Stimulated activated naive CD8-positive, alpha-beta T cell treated with anti-CD3 and anti-CD28 coated beads, Interleukin-15, Interleukin-2, amounts not matched to agents 100 ng/mL and 50 ng/mL, for 24 hours (primary cell): ENCODE data around the gene TET2.
A peak's percentile ranks its signal among the peaks of the same experiment; 100 is the strongest.

Experiments
- H3K27ac Mint-ChIP-seq: one replicate; pipeline ENCODE4 v1.8.0; 2021; ENCODE audit warnings: mild to moderate bottlenecking, mixed read lengths
- H3K27me3 Mint-ChIP-seq: one replicate; pipeline ENCODE4 v1.8.0; 2021; ENCODE audit warnings: mixed read lengths
- H3K36me3 Mint-ChIP-seq: one replicate; pipeline ENCODE4 v1.8.0; 2021; ENCODE audit warnings: low read depth, mixed read lengths
- H3K4me1 Mint-ChIP-seq: one replicate; pipeline ENCODE4 v1.8.0; 2021; ENCODE audit warnings: low read depth, mixed read lengths
- H3K4me3 Mint-ChIP-seq: one replicate; pipeline ENCODE4 v1.8.0; 2021; ENCODE audit warnings: mild to moderate bottlenecking, mixed read lengths
- H3K9me3 Mint-ChIP-seq: one replicate; pipeline ENCODE4 v1.8.0; 2021; ENCODE audit warnings: mixed read lengths

Gene TET2

DNA sequence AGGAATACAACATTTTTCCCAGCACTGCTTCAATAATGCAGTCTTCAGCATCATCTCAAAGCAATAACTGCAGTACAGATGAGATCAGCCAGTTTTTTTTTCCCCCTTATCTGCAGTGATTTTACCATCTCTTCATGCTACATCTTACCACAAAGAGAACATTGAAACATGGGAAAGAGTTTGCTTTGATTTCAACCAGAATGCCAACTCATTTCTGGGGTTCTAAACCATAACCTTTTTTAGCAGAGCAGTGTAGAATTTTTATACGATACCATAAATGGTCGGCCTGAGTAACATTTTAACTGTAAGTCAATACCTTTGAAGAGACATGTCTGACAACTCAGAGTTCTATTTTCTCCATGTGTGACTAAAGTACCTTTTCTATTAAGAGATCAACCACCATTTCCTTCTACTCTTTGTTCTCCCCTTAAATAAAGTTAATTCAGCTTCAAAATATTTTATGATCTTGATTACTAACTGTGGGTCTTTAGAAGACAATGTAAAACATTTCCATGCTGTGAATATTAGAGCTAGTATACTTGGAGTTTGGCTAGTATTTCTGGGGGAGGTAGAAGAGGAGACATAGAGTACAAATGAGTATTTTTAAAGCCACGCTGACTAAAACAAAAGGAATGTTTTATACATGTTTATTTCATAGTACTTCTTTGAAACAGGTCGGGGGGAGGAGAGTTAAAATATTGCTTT lies 69.1 kb downstream of the TET2 start:
- Mint-ChIP-seq H3K4me3 (peak overlapping the region; percentile 5), H3K36me3 (peaks cover 62% of the 10 kb centered on the region), H3K4me1 (peaks cover 30% of the 10 kb centered on the region), H3K9me3 (no peaks in the 10 kb centered on the region), H3K27me3 (no peaks in the 10 kb centered on the region), H3K27ac (peak overlapping the region; percentile 67)

DNA sequence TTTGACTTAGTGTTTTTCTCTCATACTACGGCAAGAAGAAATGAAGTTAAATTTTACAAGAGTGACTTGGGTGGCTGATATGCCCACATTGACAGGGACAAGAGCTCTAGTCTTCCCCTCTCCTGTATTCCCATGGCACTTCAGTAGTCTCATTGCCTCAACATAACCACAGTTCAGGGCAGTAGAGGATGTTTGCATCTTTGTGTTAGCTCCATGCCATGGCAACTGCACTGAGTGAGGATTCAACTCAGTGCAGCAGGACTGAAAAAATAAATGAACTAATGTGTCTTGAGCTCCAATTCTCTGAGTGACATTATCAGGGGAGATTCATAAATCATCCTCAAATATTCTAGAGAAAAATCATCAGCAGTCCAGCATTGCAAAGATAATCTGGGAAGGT lies 78.8 kb downstream of the TET2 start:
- Mint-ChIP-seq H3K9me3 (no peaks in the 10 kb centered on the region), H3K4me3 (no peak overlapping the region), H3K27ac (no peak overlapping the region), H3K36me3 (peaks cover 13% of the 10 kb centered on the region), H3K4me1 (peaks cover 10% of the 10 kb centered on the region), H3K27me3 (no peaks in the 10 kb centered on the region)

DNA sequence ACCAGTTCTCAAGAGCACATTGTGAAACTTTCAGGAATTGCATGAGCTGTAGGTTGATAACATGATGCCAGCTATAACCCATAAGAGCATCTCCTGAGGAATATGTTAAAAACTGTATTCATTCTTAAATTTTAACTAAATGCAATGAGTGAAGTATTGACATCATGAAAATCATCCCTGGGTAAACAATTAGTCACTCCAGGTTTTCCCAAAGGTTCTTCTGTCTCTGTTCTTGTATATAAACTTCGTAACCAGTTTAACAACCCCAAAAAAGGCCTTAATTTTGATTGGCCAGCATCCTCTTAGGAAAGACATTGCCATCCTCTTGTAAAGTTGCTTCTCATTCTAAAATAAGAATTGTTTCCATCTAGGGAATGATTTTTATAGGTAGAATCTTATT lies 80.4 kb downstream of the TET2 start:
- Mint-ChIP-seq H3K4me1 (peaks cover 10% of the 10 kb centered on the region), H3K4me3 (no peak overlapping the region), H3K36me3 (peaks cover 9% of the 10 kb centered on the region), H3K27me3 (no peaks in the 10 kb centered on the region), H3K27ac (no peak overlapping the region), H3K9me3 (no peaks in the 10 kb centered on the region)

DNA sequence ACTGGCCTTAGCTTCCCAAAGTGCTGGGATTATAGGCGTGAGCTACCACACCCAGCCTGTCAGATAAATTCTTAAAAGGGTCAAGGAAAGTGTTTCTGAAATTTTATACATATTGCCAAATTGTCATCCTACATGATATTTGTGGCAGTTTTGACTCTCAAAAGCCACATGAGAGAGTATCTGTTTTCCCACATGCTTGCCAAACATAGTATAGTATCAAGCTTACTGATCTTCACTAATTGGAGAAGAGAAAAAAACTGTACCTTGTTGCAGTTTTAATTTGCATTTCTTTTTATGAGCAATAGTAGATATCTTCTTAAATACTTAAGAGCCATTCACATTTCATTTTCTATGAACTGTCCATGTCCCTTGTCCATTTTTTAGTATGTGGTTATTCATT lies 83.6 kb downstream of the TET2 start:
- no peaks in the 10 kb centered on the region for H3K27me3 Mint-ChIP-seq
- H3K4me1 Mint-ChIP-seq, result peaks cover 12% of the 10 kb centered on the region

DNA sequence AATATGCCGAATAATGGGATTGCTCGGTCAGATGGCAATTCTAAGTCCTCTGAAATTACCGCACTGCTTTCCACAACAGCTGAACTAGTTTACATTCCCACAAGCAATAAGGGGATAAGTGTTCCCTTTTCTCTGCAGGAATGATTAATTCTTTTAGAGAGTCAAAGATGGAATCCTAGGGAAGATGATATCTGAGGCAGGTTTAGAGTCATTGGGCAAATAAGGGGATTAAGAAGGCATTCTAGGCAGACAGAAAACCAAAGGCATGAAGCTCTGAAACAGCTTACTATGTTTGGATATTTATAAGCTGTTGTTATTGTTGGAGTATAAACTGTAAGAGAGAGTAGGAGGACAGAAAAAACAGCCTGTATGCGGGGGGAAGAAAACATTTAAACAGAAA lies 85.7 kb downstream of the TET2 start:
- Mint-ChIP-seq H3K4me1 (peaks cover 24% of the 10 kb centered on the region), H3K27me3 (no peaks in the 10 kb centered on the region), H3K27ac (no peak overlapping the region), H3K4me3 (no peak overlapping the region), H3K36me3 (peaks cover 51% of the 10 kb centered on the region), H3K9me3 (no peaks in the 10 kb centered on the region)

More for the DNA sequence above, 83.6 kb downstream of the TET2 start:
- no peak overlapping the region for H3K4me3 Mint-ChIP-seq
- no peaks in the 10 kb centered on the region for H3K9me3 Mint-ChIP-seq
- peaks cover 32% of the 10 kb centered on the region for H3K36me3 Mint-ChIP-seq
- H3K27ac Mint-ChIP-seq, result no peak overlapping the region

DNA sequence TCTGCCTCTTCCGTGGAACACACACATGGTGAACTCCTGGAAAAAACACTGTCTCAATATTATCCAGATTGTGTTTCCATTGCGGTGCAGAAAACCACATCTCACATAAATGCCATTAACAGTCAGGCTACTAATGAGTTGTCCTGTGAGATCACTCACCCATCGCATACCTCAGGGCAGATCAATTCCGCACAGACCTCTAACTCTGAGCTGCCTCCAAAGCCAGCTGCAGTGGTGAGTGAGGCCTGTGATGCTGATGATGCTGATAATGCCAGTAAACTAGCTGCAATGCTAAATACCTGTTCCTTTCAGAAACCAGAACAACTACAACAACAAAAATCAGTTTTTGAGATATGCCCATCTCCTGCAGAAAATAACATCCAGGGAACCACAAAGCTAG lies 87.9 kb downstream of the TET2 start:
- Mint-ChIP-seq H3K27ac (no peak overlapping the region), H3K36me3 (peaks cover 67% of the 10 kb centered on the region), H3K27me3 (no peaks in the 10 kb centered on the region), H3K4me3 (no peak overlapping the region), H3K9me3 (no peaks in the 10 kb centered on the region), H3K4me1 (peaks cover 24% of the 10 kb centered on the region)

DNA sequence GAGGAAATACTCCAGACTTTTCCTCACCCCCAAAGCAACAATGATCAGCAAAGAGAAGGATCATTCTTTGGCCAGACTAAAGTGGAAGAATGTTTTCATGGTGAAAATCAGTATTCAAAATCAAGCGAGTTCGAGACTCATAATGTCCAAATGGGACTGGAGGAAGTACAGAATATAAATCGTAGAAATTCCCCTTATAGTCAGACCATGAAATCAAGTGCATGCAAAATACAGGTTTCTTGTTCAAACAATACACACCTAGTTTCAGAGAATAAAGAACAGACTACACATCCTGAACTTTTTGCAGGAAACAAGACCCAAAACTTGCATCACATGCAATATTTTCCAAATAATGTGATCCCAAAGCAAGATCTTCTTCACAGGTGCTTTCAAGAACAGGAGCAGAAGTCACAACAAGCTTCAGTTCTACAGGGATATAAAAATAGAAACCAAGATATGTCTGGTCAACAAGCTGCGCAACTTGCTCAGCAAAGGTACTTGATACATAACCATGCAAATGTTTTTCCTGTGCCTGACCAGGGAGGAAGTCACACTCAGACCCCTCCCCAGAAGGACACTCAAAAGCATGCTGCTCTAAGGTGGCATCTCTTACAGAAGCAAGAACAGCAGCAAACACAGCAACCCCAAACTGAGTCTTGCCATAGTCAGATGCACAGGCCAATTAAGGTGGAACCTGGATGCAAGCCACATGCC lies 89.7 kb downstream of the TET2 start:
- no peaks in the 10 kb centered on the region for H3K9me3 Mint-ChIP-seq
- no peaks in the 10 kb centered on the region for H3K27me3 Mint-ChIP-seq
- H3K4me3 Mint-ChIP-seq, result no peak overlapping the region
- H3K27ac Mint-ChIP-seq, result peak overlapping the region; percentile 24
- peaks cover 20% of the 10 kb centered on the region for H3K4me1 Mint-ChIP-seq
- peaks cover 74% of the 10 kb centered on the region for H3K36me3 Mint-ChIP-seq

DNA sequence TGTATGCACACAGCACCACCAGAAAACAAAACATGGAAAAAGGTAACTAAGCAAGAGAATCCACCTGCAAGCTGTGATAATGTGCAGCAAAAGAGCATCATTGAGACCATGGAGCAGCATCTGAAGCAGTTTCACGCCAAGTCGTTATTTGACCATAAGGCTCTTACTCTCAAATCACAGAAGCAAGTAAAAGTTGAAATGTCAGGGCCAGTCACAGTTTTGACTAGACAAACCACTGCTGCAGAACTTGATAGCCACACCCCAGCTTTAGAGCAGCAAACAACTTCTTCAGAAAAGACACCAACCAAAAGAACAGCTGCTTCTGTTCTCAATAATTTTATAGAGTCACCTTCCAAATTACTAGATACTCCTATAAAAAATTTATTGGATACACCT lies 90.2 kb downstream of the TET2 start:
- H3K36me3 Mint-ChIP-seq, result peaks cover 75% of the 10 kb centered on the region
- no peaks in the 10 kb centered on the region for H3K27me3 Mint-ChIP-seq
- H3K4me1 Mint-ChIP-seq, result peaks cover 20% of the 10 kb centered on the region
- no peak overlapping the region for H3K4me3 Mint-ChIP-seq
- no peaks in the 10 kb centered on the region for H3K9me3 Mint-ChIP-seq
- H3K27ac Mint-ChIP-seq, result no peak overlapping the region

DNA sequence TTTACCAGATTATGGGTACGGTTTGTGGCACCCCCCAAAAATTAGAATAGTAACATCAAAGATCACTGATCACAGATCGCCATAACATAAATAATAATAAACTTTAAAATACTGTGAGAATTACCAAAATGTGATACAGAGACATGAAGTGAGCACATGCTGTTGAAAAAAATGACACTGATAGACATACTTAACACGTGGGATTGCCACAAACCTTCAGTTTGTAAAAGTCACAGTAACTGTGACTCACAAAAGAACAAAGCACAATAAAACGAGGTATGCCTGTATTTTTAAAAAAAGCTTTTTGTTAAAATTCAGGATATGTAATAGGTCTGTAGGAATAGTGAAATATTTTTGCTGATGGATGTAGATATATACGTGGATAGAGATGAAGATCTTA lies 93.4 kb downstream of the TET2 start:
- H3K9me3 Mint-ChIP-seq, result no peaks in the 10 kb centered on the region
- no peaks in the 10 kb centered on the region for H3K27me3 Mint-ChIP-seq
- H3K4me3 Mint-ChIP-seq, result no peak overlapping the region
- peaks cover 72% of the 10 kb centered on the region for H3K36me3 Mint-ChIP-seq
- H3K4me1 Mint-ChIP-seq, result peaks cover 19% of the 10 kb centered on the region
- H3K27ac Mint-ChIP-seq, result no peak overlapping the region

DNA sequence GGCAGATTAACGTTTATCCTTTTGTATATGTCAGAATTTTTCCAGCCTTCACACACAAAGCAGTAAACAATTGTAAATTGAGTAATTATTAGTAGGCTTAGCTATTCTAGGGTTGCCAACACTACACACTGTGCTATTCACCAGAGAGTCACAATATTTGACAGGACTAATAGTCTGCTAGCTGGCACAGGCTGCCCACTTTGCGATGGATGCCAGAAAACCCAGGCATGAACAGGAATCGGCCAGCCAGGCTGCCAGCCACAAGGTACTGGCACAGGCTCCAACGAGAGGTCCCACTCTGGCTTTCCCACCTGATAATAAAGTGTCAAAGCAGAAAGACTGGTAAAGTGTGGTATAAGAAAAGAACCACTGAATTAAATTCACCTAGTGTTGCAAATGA lies 94.8 kb downstream of the TET2 start:
- H3K36me3 Mint-ChIP-seq, result peaks cover 59% of the 10 kb centered on the region
- H3K4me3 Mint-ChIP-seq, result no peak overlapping the region
- no peak overlapping the region for H3K27ac Mint-ChIP-seq
- no peaks in the 10 kb centered on the region for H3K9me3 Mint-ChIP-seq
- peaks cover 4% of the 10 kb centered on the region for H3K4me1 Mint-ChIP-seq
- no peaks in the 10 kb centered on the region for H3K27me3 Mint-ChIP-seq

DNA sequence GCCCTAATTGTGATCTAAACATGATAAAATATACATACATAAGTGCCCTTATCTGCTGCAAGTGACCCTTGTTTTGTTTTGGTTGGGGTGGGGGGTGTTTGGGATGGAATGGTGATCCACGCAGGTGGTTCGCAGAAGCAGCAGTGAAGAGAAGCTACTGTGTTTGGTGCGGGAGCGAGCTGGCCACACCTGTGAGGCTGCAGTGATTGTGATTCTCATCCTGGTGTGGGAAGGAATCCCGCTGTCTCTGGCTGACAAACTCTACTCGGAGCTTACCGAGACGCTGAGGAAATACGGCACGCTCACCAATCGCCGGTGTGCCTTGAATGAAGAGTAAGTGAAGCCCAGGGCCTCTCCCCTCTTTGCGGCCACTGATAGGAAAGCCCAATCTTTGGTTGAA lies 96.8 kb downstream of the TET2 start:
- H3K36me3 Mint-ChIP-seq, result peaks cover 52% of the 10 kb centered on the region
- no peak overlapping the region for H3K4me3 Mint-ChIP-seq
- no peaks in the 10 kb centered on the region for H3K27me3 Mint-ChIP-seq
- H3K9me3 Mint-ChIP-seq, result no peaks in the 10 kb centered on the region
- H3K27ac Mint-ChIP-seq, result no peak overlapping the region
- H3K4me1 Mint-ChIP-seq, result peaks cover under 1% of the 10 kb centered on the region

DNA sequence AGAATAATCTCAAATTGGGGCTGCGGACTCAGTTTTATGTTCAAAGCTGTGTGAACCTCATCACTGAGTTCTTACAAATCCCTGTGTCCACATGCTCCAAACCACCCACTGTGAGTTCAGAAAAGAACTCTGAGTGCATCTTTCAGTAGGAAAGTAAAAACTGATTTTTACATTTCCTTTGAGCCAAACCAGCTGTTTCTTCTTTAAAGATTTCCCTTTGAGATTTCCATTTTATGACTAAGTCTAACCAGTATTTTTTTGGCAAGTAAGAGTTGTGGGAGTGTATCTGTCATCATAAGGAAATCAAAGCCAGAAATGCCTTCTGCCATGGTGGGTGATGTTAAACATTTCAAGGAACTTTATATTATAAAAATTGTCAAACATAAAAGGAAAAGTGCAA lies 100.0 kb downstream of the TET2 start:
- Mint-ChIP-seq H3K36me3 (peaks cover 62% of the 10 kb centered on the region), H3K4me1 (peaks cover 4% of the 10 kb centered on the region), H3K4me3 (no peak overlapping the region), H3K9me3 (no peaks in the 10 kb centered on the region), H3K27ac (no peak overlapping the region), H3K27me3 (no peaks in the 10 kb centered on the region)

DNA sequence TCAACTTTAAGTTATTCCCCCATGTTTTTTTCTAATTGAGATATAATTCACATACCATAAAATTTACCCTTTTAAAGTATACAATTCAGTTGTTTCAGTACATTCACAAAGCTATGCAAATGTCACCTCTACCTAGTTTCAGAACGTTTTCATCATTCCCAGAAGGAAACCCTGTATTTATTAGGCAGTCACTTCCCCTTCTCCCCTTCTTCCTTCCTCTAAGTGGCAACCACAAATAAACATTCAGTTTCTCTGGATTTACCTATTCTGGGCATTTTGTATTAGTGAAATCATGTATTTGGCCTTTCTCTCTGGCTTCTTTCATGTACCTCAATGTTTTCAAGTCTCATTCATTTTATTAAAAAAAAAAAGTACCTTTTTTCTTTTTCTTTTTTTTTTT lies 101.9 kb downstream of the TET2 start:
- H3K4me3 Mint-ChIP-seq, result no peak overlapping the region
- H3K36me3 Mint-ChIP-seq, result peaks cover 65% of the 10 kb centered on the region
- H3K9me3 Mint-ChIP-seq, result no peaks in the 10 kb centered on the region
- no peaks in the 10 kb centered on the region for H3K27me3 Mint-ChIP-seq
- peaks cover 4% of the 10 kb centered on the region for H3K4me1 Mint-ChIP-seq
- H3K27ac Mint-ChIP-seq, result peak overlapping the region; percentile 21

DNA sequence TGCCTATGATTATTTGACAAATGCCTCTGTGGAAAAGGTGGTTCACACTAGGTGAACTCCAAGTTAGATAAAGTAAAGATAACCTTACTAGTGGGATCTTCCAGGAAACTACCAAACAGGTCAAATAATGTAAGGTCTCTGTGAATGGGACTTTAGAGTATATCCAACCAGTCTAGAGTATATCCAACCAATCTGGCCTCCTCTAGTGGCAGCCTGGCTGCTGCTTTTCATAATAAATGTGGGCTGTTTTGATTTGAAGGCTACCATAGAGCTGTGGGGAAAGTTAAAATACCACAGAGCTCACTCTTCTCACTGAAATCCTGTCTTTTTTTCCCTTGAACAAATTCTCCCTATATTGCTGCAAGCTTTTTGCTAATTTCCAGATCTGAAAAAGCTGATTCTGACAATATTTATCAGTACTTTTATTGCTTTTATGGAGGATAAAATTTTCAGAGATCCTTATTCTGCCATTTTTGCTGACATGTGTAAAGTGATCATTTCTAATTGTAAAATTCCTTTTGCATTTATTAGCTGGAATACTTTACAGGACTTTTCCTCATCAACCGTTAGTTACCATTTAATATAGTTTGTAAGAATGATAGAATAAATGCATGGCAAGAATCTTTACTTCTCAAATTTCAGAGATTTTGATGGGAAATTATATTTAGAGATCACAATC lies 111.3 kb downstream of the TET2 start:
- Mint-ChIP-seq H3K4me1 (peaks cover 3% of the 10 kb centered on the region), H3K4me3 (no peak overlapping the region), H3K36me3 (peaks cover 78% of the 10 kb centered on the region), H3K9me3 (peaks cover 6% of the 10 kb centered on the region), H3K27ac (no peak overlapping the region), H3K27me3 (no peaks in the 10 kb centered on the region)

DNA sequence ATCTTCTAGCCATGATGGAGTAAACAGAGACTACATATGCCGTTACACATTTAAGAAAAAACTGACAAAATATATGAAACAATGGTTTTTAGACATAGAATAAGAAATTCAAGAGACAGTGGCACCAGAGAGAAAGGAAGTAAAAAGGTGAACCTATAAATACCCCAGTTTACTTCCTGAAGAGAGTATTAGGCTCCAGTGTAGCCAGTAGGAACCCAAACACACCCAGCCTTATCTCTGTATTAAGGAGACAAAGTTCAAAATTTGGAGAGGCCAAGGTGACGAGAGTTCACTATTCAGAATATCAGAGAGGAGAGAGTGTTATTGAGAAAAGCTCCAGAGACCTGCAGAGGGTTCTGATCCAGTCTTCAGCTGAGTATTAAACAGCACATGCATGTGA lies 119.0 kb downstream of the TET2 start:
- peaks cover 75% of the 10 kb centered on the region for H3K36me3 Mint-ChIP-seq
- H3K4me3 Mint-ChIP-seq, result no peak overlapping the region
- no peaks in the 10 kb centered on the region for H3K27me3 Mint-ChIP-seq
- peaks cover 6% of the 10 kb centered on the region for H3K9me3 Mint-ChIP-seq
- H3K4me1 Mint-ChIP-seq, result no peaks in the 10 kb centered on the region
- H3K27ac Mint-ChIP-seq, result peak overlapping the region; percentile 19
